Measurements from ENCODE around the gene EYA2.

Gene EYA2

GRCh38 chr20:46978951-46979491 lies 84.4 kb downstream of the EYA2 start:
- no peak for DNase-seq (ENCODE audit: low read depth in 2 of 2)

DNA sequence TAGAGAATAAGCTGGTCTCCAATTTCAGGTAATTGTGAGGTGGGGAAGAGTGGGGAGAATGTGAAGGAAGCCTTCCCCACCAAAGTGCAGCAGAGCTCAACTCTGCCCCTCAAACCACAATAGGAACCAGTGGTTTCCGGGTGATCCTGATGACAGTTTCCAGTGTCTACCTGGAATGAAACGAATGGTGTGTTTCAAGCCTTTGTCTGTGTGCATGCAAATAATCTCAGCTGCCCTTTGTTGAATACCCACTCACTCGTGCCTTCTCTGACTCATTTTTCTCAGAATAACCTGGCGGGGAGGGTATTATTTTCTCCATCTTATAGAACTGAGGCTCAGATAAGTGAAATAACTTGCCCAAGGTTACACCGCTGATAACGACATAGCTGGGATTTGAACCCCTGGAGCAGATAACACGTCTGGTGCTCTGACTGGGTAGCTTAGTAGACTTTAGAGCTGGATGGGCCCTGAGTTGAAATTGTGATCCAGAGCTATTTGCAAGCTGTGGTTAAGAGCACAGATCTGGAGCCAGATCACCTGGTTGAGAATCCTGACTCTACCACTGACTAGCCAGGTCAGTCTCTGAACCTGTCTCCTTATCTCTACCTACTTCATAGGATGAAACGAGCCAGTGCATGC lies 85.1 kb downstream of the EYA2 start:
- no peak for DNase-seq (ENCODE audit: low read depth in 2 of 2)

DNA sequence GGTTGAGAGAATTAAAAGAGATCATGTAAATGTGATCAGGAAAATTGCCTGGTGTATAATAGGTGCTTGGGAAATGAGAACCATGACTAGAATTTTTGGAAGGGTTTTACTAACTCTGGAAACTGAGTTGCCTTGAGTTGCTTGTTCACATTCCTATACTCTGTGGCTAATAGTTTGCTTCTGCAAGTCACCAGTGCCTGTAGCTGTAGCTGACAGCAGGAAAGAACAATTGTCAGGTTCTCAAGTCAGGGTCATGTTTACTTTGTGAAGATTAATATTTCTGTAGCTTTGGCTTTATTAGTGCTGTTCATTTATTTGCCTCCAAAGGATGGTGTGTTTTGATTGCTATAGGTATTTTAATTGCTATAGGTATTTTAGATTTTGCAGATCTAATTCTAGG lies 86.5 kb downstream of the EYA2 start:
- DNase-seq (ENCODE audit: low read depth in 2 of 2), result no peak

- no peak for DNase-seq (ENCODE audit: low read depth in 2 of 2)
Measured at GRCh38 chr20:46983466-46983865, 88.8 kb downstream of the EYA2 start.

GRCh38 chr20:46984405-46984804 lies 89.8 kb downstream of the EYA2 start:
- no peak for DNase-seq (ENCODE audit: low read depth in 2 of 2)

DNA sequence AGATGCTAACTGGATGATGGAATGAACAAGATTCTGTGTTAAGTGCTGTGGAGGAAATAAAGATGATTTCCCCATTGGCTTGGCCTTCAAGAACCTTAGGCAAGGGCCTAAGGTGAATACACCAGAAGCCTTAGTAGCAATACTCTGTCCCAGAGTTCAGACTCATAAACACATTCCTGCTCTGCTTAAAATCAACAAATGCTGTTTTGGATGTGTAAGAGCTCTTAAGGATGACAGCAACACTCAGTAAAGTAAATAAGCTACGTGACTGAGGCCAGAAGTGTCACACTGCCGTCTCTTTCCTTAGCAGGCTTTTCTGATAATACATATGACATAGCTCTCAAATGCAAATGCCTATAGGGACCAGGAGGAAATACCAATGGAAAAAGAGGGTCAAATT lies 90.6 kb downstream of the EYA2 start:
- no peak for DNase-seq (ENCODE audit: low read depth in 2 of 2)

- DNase-seq (ENCODE audit: low read depth in 2 of 2), result no peak
Measured at GRCh38 chr20:46985671-46986070, 91.0 kb downstream of the EYA2 start.

DNA sequence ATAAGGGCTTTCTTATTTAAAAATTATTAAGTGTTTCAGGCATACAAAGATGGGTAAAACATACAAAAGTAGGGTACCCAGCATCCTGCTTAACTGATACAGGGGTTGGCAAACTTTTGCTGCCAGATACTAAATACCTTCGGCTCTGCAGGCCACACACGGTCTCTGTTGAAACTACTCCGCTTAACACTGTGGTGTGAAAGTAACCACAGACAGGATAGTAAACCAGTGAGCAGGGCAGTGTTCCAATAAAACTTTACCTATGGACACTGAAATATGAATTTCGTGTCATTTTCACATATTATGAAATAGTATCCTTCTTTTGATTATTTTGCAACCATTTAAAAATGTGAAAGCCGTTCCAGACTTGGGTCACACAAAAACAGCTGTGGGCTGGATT lies 92.4 kb downstream of the EYA2 start:
- no peak for DNase-seq (ENCODE audit: low read depth in 2 of 2)

- DNase-seq (ENCODE audit: low read depth in 2 of 2), result no peak
Measured at GRCh38 chr20:46990017-46990595, 95.5 kb downstream of the EYA2 start.

DNA sequence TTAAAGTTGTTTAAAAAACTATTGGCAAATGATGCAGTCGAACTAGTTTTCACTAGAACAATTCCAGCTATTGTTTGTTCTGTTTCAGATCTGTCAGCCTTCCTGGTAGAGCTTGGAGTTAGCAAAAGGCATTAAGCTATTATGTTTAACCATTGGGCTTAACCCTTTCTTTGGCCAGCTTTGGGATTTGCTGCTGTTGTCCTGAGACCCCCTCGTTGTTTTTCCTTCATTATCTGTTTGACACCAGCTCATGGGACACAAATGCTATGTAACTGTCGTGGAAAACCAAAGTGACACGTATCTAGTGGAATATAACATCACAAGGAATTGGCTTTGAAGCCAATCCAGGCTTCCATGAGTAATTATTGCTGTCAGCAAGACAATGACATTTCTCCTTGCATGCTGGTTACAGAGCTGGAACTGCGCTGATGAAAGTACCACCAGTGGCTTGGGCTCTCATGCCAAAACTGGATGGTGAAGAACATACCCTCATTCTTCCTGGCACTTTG lies 96.0 kb downstream of the EYA2 start:
- no peak for DNase-seq (ENCODE audit: low read depth in 2 of 2)

- DNase-seq (ENCODE audit: low read depth in 2 of 2), result no peak
Measured at GRCh38 chr20:46991168-46991567, 96.5 kb downstream of the EYA2 start.

DNA sequence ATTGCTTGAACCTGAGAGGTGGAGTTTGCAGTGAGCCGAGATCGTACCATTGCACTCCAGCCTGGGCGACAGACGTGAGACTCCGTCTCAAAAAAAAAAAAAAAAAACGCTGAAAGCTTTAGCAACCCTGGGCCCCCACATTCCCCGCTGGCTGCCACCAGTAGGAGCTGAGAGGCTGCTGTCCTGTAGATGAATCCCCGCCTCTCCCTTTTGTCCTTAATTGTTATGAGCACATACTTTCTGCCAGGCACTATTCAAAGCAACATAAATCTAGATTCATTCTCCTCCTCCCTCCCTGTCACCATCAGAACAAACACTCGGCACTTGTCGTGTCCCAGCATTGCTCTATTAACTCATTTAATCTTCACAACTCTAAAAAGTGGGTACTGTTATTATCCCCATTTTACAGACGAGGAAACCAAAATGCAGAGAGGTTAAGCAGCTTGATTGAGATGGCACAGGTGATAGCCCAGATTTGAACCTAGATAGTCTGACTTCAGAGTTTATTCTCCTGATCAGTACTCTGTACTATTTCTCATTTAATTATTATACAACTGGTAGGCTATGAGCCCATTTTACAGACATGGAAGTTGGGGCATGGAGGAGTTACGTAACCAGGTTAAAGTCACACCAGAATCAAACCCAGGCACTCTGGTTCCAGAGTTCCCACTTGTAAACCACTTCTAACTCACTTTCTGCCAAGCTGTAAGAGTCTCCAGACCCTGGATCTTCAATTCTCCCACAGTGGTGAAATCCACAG lies 97.4 kb downstream of the EYA2 start:
- no peak for DNase-seq (ENCODE audit: low read depth in 2 of 2)

GRCh38 chr20:46992640-46993035 lies 98.0 kb downstream of the EYA2 start:
- DNase-seq (ENCODE audit: low read depth in 2 of 2), result no peak

- DNase-seq (ENCODE audit: low read depth in 2 of 2), result no peak
Measured at GRCh38 chr20:46993465-46994095, 98.9 kb downstream of the EYA2 start.

DNA sequence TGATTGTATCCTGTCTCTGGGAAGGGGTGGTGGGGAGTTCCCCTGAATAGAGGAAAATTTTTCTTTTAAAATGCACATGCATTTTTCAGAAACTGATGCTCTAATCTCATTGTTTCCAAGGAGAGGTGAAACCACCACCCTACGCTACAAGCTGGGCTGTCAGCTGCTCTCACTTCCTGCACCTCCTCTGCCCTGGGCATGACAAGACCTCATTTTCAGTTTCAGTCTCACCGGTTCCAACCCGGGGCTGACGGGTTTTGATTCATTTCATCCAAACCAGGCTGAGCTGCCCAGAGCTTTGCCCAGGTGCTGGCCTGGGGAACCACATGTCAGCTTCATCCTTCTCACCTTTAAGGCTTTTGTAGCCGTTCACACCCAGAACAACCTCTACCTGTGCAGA lies 99.7 kb downstream of the EYA2 start:
- no peak for DNase-seq (ENCODE audit: low read depth in 2 of 2)

DNA sequence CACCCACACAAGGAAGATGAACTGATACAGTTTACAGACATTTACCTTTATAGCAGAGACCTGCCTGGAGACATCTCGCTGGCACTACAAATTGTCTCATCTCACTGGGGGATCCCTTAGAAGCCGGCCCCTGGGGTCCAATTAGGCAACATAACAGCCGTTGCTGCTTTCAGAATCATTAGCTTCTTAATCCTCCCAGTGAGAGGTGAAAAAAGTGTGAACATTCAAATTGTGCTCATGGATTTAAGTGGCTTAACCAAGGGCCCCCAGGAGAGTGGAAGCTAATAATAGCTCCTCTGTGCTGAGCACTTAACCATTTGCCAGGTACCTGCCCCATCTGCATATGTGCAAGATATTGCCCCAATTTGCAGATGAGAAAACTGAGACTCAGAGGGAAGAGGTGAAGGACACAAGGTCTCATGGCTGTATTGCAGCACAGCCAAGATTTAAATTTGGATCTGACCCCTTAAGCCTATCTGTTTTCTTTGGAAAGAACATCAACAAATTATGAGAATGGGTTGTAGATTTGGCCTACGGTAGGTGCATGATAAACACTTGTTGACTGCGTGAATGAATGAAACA lies 101.0 kb downstream of the EYA2 start:
- no peak for DNase-seq (ENCODE audit: low read depth in 2 of 2)

- DNase-seq (ENCODE audit: low read depth in 2 of 2), result no peak
Measured at GRCh38 chr20:46997187-46997586, 102.5 kb downstream of the EYA2 start.

DNA sequence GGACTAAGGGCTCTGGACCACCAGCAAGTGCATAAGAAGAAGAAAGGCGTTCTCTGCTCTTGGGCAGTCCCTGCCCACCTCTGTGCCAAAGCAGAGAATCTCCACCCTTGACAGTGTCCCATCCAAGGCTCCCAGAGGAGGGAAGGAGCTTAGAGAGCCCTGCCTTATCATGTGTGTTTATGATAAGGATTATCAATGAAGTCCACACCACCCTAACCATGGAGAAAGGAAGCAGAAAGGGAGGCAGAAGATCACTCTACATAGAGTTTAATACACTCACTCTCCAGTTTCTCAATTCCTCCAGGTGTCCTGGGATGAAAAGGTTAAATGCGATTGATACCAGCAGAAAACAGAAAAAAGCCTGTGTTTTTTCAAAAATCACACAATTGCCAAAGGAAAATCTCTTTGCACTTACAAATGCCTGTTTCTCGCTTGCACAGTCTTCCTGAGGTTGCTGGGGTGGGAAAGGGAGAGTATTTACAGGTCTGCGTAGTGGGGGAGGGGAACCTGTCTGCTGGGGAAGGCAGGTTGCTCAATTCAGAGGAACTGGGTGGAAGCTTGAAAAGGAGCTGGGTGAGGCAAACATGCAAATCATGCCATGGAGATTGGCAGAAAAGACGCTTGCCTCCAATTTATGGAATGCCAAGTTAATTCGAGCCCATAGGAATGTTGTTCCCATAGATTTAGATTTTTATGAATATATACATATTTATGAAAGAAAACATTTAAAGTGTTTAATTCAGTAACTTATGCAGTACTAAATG lies 104.0 kb downstream of the EYA2 start:
- DNase-seq (ENCODE audit: low read depth in 2 of 2), result no peak

DNA sequence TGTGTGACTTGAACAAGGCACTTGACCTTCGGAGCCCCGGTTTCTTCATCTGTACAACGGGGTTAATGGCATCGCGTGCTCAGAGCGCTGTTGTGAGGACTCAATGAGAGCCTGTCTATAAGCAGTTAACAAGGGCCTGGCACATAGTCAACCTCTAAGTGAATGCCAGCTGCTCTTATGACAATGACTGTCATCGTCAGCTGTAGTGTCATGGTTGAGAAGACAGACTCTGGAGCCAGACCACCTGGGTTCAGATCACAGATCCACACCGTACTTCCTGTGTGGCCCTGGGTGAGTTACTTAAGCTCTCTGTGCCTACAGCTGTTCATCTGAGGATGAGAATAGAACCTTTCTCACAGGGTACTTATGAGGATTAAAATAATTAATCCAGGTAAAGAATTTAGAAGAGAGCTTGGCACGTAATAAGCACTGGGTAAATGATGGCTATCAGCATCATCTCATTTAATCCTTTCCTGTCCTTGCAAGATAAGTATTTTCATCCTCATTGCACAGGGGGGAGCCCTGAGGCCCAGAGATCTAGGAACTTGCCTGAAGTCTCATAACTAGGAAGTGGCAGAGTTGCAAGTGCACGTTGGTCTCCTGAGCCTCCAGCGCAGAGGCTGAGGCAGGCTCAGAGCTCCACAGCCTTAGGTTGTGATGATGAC lies 105.3 kb downstream of the EYA2 start:
- DNase-seq (ENCODE audit: low read depth in 2 of 2), result no peak

DNA sequence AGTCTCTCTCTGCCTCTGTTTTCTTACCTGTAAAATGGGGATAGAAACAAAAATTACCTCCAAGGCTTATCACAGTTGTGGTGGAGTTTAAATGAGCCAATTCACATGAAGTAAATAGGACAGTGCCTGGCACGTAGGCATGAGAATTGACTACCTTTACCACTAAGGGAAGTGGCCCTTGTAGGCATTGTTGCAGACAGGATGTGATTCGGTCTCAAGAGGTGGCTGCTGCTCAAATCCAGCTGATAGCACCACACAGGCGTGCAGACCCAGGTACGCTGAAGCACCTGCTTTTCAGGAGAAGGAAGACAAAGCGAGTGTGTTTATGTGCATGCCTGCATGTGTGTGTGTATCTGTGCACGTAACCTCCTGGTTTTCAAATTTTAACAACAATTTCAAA lies 108.6 kb downstream of the EYA2 start:
- no peak for DNase-seq (ENCODE audit: low read depth in 2 of 2)

DNA sequence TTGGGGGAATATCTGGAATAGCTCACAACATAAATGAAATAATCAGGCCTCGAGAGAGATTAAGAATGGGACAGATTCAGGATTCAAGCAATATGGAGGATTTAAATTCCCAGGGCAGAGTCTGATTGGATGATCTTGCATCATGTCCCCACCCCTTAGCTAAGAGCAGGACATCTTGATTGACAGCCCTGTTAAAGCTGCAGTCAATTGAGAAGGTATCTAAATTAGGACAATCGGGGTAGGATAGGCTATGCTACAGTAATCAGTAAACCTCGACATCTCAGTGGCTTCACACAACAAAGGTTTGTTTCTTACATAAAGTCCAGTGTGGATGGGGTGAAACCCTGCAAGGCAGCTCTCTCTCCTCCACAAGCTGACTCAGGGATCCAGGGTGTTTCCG lies 109.5 kb downstream of the EYA2 start:
- no peak for DNase-seq (ENCODE audit: low read depth in 2 of 2)
